ENCODE data around the gene NR3C1. TPM values are rescaled to one million over a fixed set of nuclear protein-coding genes. Genes with fewer than 3 reads are reported as not detected.

Gene NR3C1
- total RNA-seq, 1 experiment from 2014 or later, result 16.0 TPM

GRCh38 chr5:143384865-143385657, 18.4 kb downstream of the NR3C1 start:
- H3K9me3 ChIP-seq (ENCODE audit: control insufficient read depth in 1 of 2, insufficient read depth in 1 of 2, low read depth in 1 of 2, low read length in 2 of 2), result peaks cover 0 to 12% of the 10 kb centered on the region in 2 experiments; a peak in 2 of 4 replicates
- no peaks in the 10 kb centered on the region for H3K27me3 ChIP-seq (ENCODE audit: insufficient read depth, low read length)
- intact Hi-C loops (cut with micrococcal nuclease), result no loop called here
- BruUV-seq (replicated peaks), result no TSS peak
- no peaks in the 10 kb centered on the region for H4K20me1 ChIP-seq (ENCODE audit: insufficient read depth)
- H2AFZ ChIP-seq (ENCODE audit: low read depth, low read length, poor library complexity, severe bottlenecking), result no peak overlapping the region
- ATAC-seq, result no peak
- H3K9me2 ChIP-seq (ENCODE audit: insufficient read depth), result no peaks in the 10 kb centered on the region
- no peaks in the 10 kb centered on the region for H3K36me3 ChIP-seq (ENCODE audit: control insufficient read depth in 1 of 2, insufficient read depth in 2 of 2, low read length in 2 of 2)
- no peak overlapping the region for H3K27ac ChIP-seq (ENCODE audit: low read depth, low read length)
- ChIA-PET RAD21 (ENCODE audit: low non-redundant PET in 1 of 2, low total read pairs in 2 of 2, uncharacterized antibody in 2 of 2, unreplicated experiment in 2 of 2) (no interaction called here), POLR2A (no interaction called here), CTCF (no interaction called here)
- DNase-seq (ENCODE audit: low read depth, low spot score), result no peak
- H3K79me2 ChIP-seq (ENCODE audit: insufficient read depth, low read length), result 0 out of 2 replicates have a peak, but pooled peaks cover 8% of the 10 kb centered on the region
- TF ChIP-seq REST (IDR thresholded peaks at IDR 0.05; ENCODE audit: low read depth) (no peak), SP1 (IDR thresholded peaks at IDR 0.05; ENCODE audit: low read depth) (no peak), CBX3 (IDR thresholded peaks at IDR 0.05; ENCODE audit: low read depth) (0 out of 2 replicates have a peak, but pooled peaks have one; percentile 30), EGR1 (IDR thresholded peaks at IDR 0.05; ENCODE audit: low read depth) (no peak)
- H3K4me2 ChIP-seq (ENCODE audit: low read length), result no peak overlapping the region
- no peaks in the 10 kb centered on the region for H3K4me1 ChIP-seq (ENCODE audit: control insufficient read depth in 1 of 2, insufficient read depth in 2 of 2, low read length in 2 of 2)
- H3K9ac ChIP-seq (ENCODE audit: low read length), result no peak overlapping the region
- no peak overlapping the region for H3K4me3 ChIP-seq (replicated peaks in 1 of 2; ENCODE audit: low read depth in 1 of 2, low read length in 2 of 2)

- H3K9me2 ChIP-seq (ENCODE audit: insufficient read depth), result no peaks in the 10 kb centered on the region
- no peaks in the 10 kb centered on the region for H3K36me3 ChIP-seq (ENCODE audit: control insufficient read depth in 1 of 2, insufficient read depth in 2 of 2, low read length in 2 of 2)
- RAD21 ChIA-PET (ENCODE audit: low non-redundant PET in 1 of 2, low total read pairs in 2 of 2, uncharacterized antibody in 2 of 2, unreplicated experiment in 2 of 2), result no interaction called here
- H3K79me2 ChIP-seq (ENCODE audit: insufficient read depth, low read length), result 0 out of 2 replicates have a peak, but pooled peaks cover 5% of the 10 kb centered on the region
- no peak for ATAC-seq
- no peak for TF ChIP-seq ZBTB33 (IDR thresholded peaks at IDR 0.05; ENCODE audit: extremely low read depth, insufficient replicate concordance, low read length)
- H4K20me1 ChIP-seq (ENCODE audit: insufficient read depth), result no peaks in the 10 kb centered on the region
- peaks cover 0 to 12% of the 10 kb centered on the region in 2 experiments; a peak in 2 of 4 replicates for H3K9me3 ChIP-seq (ENCODE audit: control insufficient read depth in 1 of 2, insufficient read depth in 1 of 2, low read depth in 1 of 2, low read length in 2 of 2)
- no peak overlapping the region for H2AFZ ChIP-seq (ENCODE audit: low read depth, low read length, poor library complexity, severe bottlenecking)
- no peaks in the 10 kb centered on the region for H3K4me1 ChIP-seq (ENCODE audit: control insufficient read depth in 1 of 2, insufficient read depth in 2 of 2, low read length in 2 of 2)
- H3K27me3 ChIP-seq (ENCODE audit: insufficient read depth, low read length), result no peaks in the 10 kb centered on the region
- H3K4me2 ChIP-seq (ENCODE audit: low read length), result no peak overlapping the region
- no peak for DNase-seq (ENCODE audit: low read depth, low spot score)
- no TSS peak for BruUV-seq (replicated peaks)
- no peak overlapping the region for H3K4me3 ChIP-seq (replicated peaks in 1 of 2; ENCODE audit: low read depth in 1 of 2, low read length in 2 of 2)
- POLR2A ChIA-PET, result no interaction called here
- no peak overlapping the region for H3K27ac ChIP-seq (ENCODE audit: low read depth, low read length)
- CTCF ChIA-PET, result no interaction called here
- H3K9ac ChIP-seq (ENCODE audit: low read length), result no peak overlapping the region
- intact Hi-C loops (cut with micrococcal nuclease), result no loop called here
Observed at GRCh38 chr5:143383988-143384387, 19.5 kb downstream of the NR3C1 start.

Measured in HCT116 (cell line).